ENCODE results near the gene DNAJC1.

Gene DNAJC1

GRCh38 chr10:21808550-21808949 is 195.0 kb downstream of the DNAJC1 start:
- H2AK5ac ChIP-seq (ENCODE audit: low read length): no peak overlapping the region

GRCh38 chr10:21807180-21807579 is 196.3 kb downstream of the DNAJC1 start:
- peak overlapping the region; percentile 17 for H3K27ac ChIP-seq (ENCODE audit: low read depth, low read length)
- H3K9me3 ChIP-seq (ENCODE audit: insufficient read depth, low read depth, low read length): no peaks in the 10 kb centered on the region
- WGBS (ENCODE audit: extremely low coverage, insufficient coverage, insufficient read length): no CpG with 5 or more reads among the region's 5 CpGs
- H2BK120ac ChIP-seq (ENCODE audit: insufficient read depth, low read length, poor library complexity): no peak overlapping the region
- no peak overlapping the region for H3K4me3 ChIP-seq (ENCODE audit: low read depth, low read length)
- no peak overlapping the region for H3K18ac ChIP-seq (ENCODE audit: low read length)
- H2AFZ ChIP-seq (ENCODE audit: insufficient read depth, low read length, poor library complexity): no peak overlapping the region
- no peak overlapping the region for H2BK5ac ChIP-seq (ENCODE audit: low read depth, low read length, poor library complexity)
- no peak overlapping the region for H3K23ac ChIP-seq (ENCODE audit: low read length)
- no peak overlapping the region for H3K4ac ChIP-seq (ENCODE audit: low read depth, low read length)
- no peak for DNase-seq
- H4K8ac ChIP-seq (ENCODE audit: low read depth, low read length): no peak overlapping the region
- H3K36me3 ChIP-seq (ENCODE audit: control insufficient read depth in 1 of 2, insufficient read depth in 2 of 2, low read length in 2 of 2): peaks cover 0 to 2% of the 10 kb centered on the region in 2 experiments
- peaks cover 3 to 5% of the 10 kb centered on the region in 2 experiments for H3K4me1 ChIP-seq (ENCODE audit: control insufficient read depth in 1 of 2, insufficient read depth in 2 of 2, low read length in 2 of 2)
- H3K14ac ChIP-seq (ENCODE audit: low read length): no peak overlapping the region
- H2BK12ac ChIP-seq (ENCODE audit: low read length): no peak overlapping the region
- no peak overlapping the region for H2AK5ac ChIP-seq (ENCODE audit: low read length)
- no peaks in the 10 kb centered on the region for H3K27me3 ChIP-seq (ENCODE audit: insufficient read depth, low read length)
- no peak overlapping the region for H4K12ac ChIP-seq (ENCODE audit: low read depth, low read length)
- no peaks in the 10 kb centered on the region for H3K79me1 ChIP-seq (ENCODE audit: low read length)
- no peaks in the 10 kb centered on the region for H3K79me2 ChIP-seq (ENCODE audit: control insufficient read depth, insufficient read depth, low read length, poor library complexity)
- no peak overlapping the region for H3K4me2 ChIP-seq (ENCODE audit: low read length)
- H3K9ac ChIP-seq (ENCODE audit: low read length): no peak overlapping the region
- H4K91ac ChIP-seq (ENCODE audit: low read depth, low read length): no peak overlapping the region

More at GRCh38 chr10:21808550-21808949, 195.0 kb downstream of the DNAJC1 start:
- H3K9me3 ChIP-seq (ENCODE audit: insufficient read depth, low read depth, low read length): no peaks in the 10 kb centered on the region
- no peak overlapping the region for H4K91ac ChIP-seq (ENCODE audit: low read depth, low read length)
- no peak overlapping the region for H3K23ac ChIP-seq (ENCODE audit: low read length)
- H3K27ac ChIP-seq (ENCODE audit: low read depth, low read length): no peak overlapping the region
- no peak overlapping the region for H3K9ac ChIP-seq (ENCODE audit: low read length)
- H4K8ac ChIP-seq (ENCODE audit: low read depth, low read length): no peak overlapping the region
- H4K12ac ChIP-seq (ENCODE audit: low read depth, low read length): no peak overlapping the region
- no peak overlapping the region for H2AFZ ChIP-seq (ENCODE audit: insufficient read depth, low read length, poor library complexity)
- H2BK120ac ChIP-seq (ENCODE audit: insufficient read depth, low read length, poor library complexity): no peak overlapping the region
- no peak overlapping the region for H3K4me3 ChIP-seq (ENCODE audit: low read depth, low read length)
- peaks cover 0 to 3% of the 10 kb centered on the region in 2 experiments for H3K36me3 ChIP-seq (ENCODE audit: control insufficient read depth in 1 of 2, insufficient read depth in 2 of 2, low read length in 2 of 2)
- no CpG with 5 or more reads among the region's 3 CpGs for WGBS (ENCODE audit: extremely low coverage, insufficient coverage, insufficient read length)
- no peaks in the 10 kb centered on the region for H3K79me2 ChIP-seq (ENCODE audit: control insufficient read depth, insufficient read depth, low read length, poor library complexity)
- no peak overlapping the region for H2BK12ac ChIP-seq (ENCODE audit: low read length)
- H3K4ac ChIP-seq (ENCODE audit: low read depth, low read length): no peak overlapping the region
- DNase-seq: no peak
- no peak overlapping the region for H3K18ac ChIP-seq (ENCODE audit: low read length)
- no peak overlapping the region for H3K4me2 ChIP-seq (ENCODE audit: low read length)
- H3K14ac ChIP-seq (ENCODE audit: low read length): no peak overlapping the region
- no peaks in the 10 kb centered on the region for H3K79me1 ChIP-seq (ENCODE audit: low read length)
- H2BK5ac ChIP-seq (ENCODE audit: low read depth, low read length, poor library complexity): no peak overlapping the region
- H3K4me1 ChIP-seq (ENCODE audit: control insufficient read depth in 1 of 2, insufficient read depth in 2 of 2, low read length in 2 of 2): peaks cover 3 to 5% of the 10 kb centered on the region in 2 experiments
- no peaks in the 10 kb centered on the region for H3K27me3 ChIP-seq (ENCODE audit: insufficient read depth, low read length)

GRCh38 chr10:21803374-21803773 is 200.2 kb downstream of the DNAJC1 start:
- Histone ChIP-seq H4K8ac (ENCODE audit: low read depth, low read length) (no peak overlapping the region), H3K4me1 (ENCODE audit: control insufficient read depth in 1 of 2, insufficient read depth in 2 of 2, low read length in 2 of 2) (peaks cover 0 to 2% of the 10 kb centered on the region in 2 experiments), H2BK120ac (ENCODE audit: insufficient read depth, low read length, poor library complexity) (no peak overlapping the region), H2BK12ac (ENCODE audit: low read length) (no peak overlapping the region), H4K12ac (ENCODE audit: low read depth, low read length) (no peak overlapping the region), H3K27me3 (ENCODE audit: insufficient read depth, low read length) (no peaks in the 10 kb centered on the region), H3K79me2 (ENCODE audit: control insufficient read depth, insufficient read depth, low read length, poor library complexity) (no peaks in the 10 kb centered on the region), H4K91ac (ENCODE audit: low read depth, low read length) (no peak overlapping the region), H3K79me1 (ENCODE audit: low read length) (no peaks in the 10 kb centered on the region), H3K4me2 (ENCODE audit: low read length) (no peak overlapping the region), H3K4ac (ENCODE audit: low read depth, low read length) (no peak overlapping the region), H3K23ac (ENCODE audit: low read length) (no peak overlapping the region), H3K36me3 (ENCODE audit: control insufficient read depth in 1 of 2, insufficient read depth in 2 of 2, low read length in 2 of 2) (no peaks in the 10 kb centered on the region), H3K9me3 (ENCODE audit: insufficient read depth, low read depth, low read length) (no peaks in the 10 kb centered on the region), H2AFZ (ENCODE audit: insufficient read depth, low read length, poor library complexity) (no peak overlapping the region), H2BK5ac (ENCODE audit: low read depth, low read length, poor library complexity) (no peak overlapping the region), H3K9ac (ENCODE audit: low read length) (no peak overlapping the region), H3K27ac (ENCODE audit: low read depth, low read length) (no peak overlapping the region), H3K18ac (ENCODE audit: low read length) (no peak overlapping the region), H3K4me3 (ENCODE audit: low read depth, low read length) (no peak overlapping the region), H2AK5ac (ENCODE audit: low read length) (no peak overlapping the region), H3K14ac (ENCODE audit: low read length) (no peak overlapping the region)
- DNase-seq: no peak
- WGBS (ENCODE audit: extremely low coverage, insufficient coverage, insufficient read length): no CpG with 5 or more reads among the region's 1 CpG

GRCh38 chr10:21801609-21802008 is 201.9 kb downstream of the DNAJC1 start:
- Histone ChIP-seq H2BK120ac (ENCODE audit: insufficient read depth, low read length, poor library complexity) (no peak overlapping the region), H3K23ac (ENCODE audit: low read length) (no peak overlapping the region), H3K9ac (ENCODE audit: low read length) (no peak overlapping the region), H2AFZ (ENCODE audit: insufficient read depth, low read length, poor library complexity) (no peak overlapping the region), H3K27me3 (ENCODE audit: insufficient read depth, low read length) (no peaks in the 10 kb centered on the region), H4K8ac (ENCODE audit: low read depth, low read length) (no peak overlapping the region), H3K14ac (ENCODE audit: low read length) (no peak overlapping the region), H3K18ac (ENCODE audit: low read length) (no peak overlapping the region), H3K79me2 (ENCODE audit: control insufficient read depth, insufficient read depth, low read length, poor library complexity) (no peaks in the 10 kb centered on the region), H4K91ac (ENCODE audit: low read depth, low read length) (no peak overlapping the region), H3K27ac (ENCODE audit: low read depth, low read length) (no peak overlapping the region), H3K4me1 (ENCODE audit: control insufficient read depth in 1 of 2, insufficient read depth in 2 of 2, low read length in 2 of 2) (no peaks in the 10 kb centered on the region), H2BK5ac (ENCODE audit: low read depth, low read length, poor library complexity) (no peak overlapping the region), H3K79me1 (ENCODE audit: low read length) (no peaks in the 10 kb centered on the region), H3K4me2 (ENCODE audit: low read length) (no peak overlapping the region), H3K9me3 (ENCODE audit: insufficient read depth, low read depth, low read length) (no peaks in the 10 kb centered on the region), H3K4me3 (ENCODE audit: low read depth, low read length) (no peak overlapping the region), H4K12ac (ENCODE audit: low read depth, low read length) (no peak overlapping the region), H3K36me3 (ENCODE audit: control insufficient read depth in 1 of 2, insufficient read depth in 2 of 2, low read length in 2 of 2) (peaks cover 0 to 3% of the 10 kb centered on the region in 2 experiments), H2AK5ac (ENCODE audit: low read length) (no peak overlapping the region), H3K4ac (ENCODE audit: low read depth, low read length) (no peak overlapping the region), H2BK12ac (ENCODE audit: low read length) (no peak overlapping the region)
- DNase-seq: no peak
- no CpG with 5 or more reads among the region's 5 CpGs for WGBS (ENCODE audit: extremely low coverage, insufficient coverage, insufficient read length)
